Endothelial cell of umbilical vein (primary cell): ENCODE results near the gene DENND2C. TPM values are rescaled to one million over a fixed set of nuclear protein-coding genes. Genes with fewer than 3 reads are reported as not detected.

Experiments used
- BruUV-seq: library from RNA; stranded (reverse); fragments of 400-500 nt; replicated peaks from 2 replicates; lab custom pipeline; 2021; lab: Mats Ljungman, UMichigan
- CTCF ChIA-PET: fragments of 300-600, 350-600 bp; sonication (Branson Sonifier 250); formaldehyde crosslinking; loops from one replicate; lab custom pipeline; 2021; ENCODE audit warnings: antibody characterized with exemption, inconsistent platforms; lab: Charles Lee
- POLR2A ChIA-PET: fragments of 300-600, 350-600 bp; sonication (Branson Sonifier 250); formaldehyde crosslinking; loops from one replicate; lab custom pipeline; 2021; ENCODE audit warnings: antibody characterized with exemption, inconsistent platforms; lab: Charles Lee
- DNase-seq: peaks from one replicate; pipeline ENCODE4 v3.0.0-alpha.2; 2011; ENCODE audit warnings: low read depth, low spot score
- FAIRE-seq: peaks from 2 replicates; lab custom pipeline; 2011; peaks lifted over from hg19 to GRCh38; lab: Jason Lieb, UNC
- H2AFZ ChIP-seq: 2 replicates; pipeline ENCODE4 v1.6.0; 2012; ENCODE audit warnings: low read depth, low read length, control low read depth, inconsistent platforms
- H3K27ac ChIP-seq: 2 replicates; pipeline ENCODE4 v1.5.1; 2011; ENCODE audit warnings: low read depth, mild to moderate bottlenecking, control low read depth, low read length, moderate library complexity; ENCODE audit not compliant: insufficient read depth
- H3K27me3 ChIP-seq, 2 experiments: 2 replicates each; pipeline versions ENCODE4 v1.6.0 to v1.6.1; 2011; ENCODE audit warnings: low read length in 2 of 2, mixed read lengths in 1 of 2; ENCODE audit not compliant: control insufficient read depth in 2 of 2, insufficient read depth in 2 of 2
- H3K36me3 ChIP-seq, 2 experiments: 2 replicates in 1 of 2; 3 replicates in 1 of 2; pipeline ENCODE4 v1.5.1; 2011; ENCODE audit warnings: low read length in 2 of 2, mild to moderate bottlenecking in 1 of 2, moderate library complexity in 1 of 2; ENCODE audit not compliant: control insufficient read depth in 2 of 2, insufficient read depth in 2 of 2; ENCODE audit errors: extremely low read depth in 1 of 2
- H3K4me1 ChIP-seq: 3 replicates; pipeline ENCODE4 v1.5.1; 2011; ENCODE audit warnings: mild to moderate bottlenecking, low read length; ENCODE audit not compliant: control insufficient read depth, insufficient read depth; ENCODE audit errors: extremely low read depth
- H3K4me2 ChIP-seq: 2 replicates; pipeline ENCODE4 v1.6.1; 2011; ENCODE audit warnings: low read length, control low read depth, mixed read lengths; ENCODE audit not compliant: insufficient read depth
- H3K4me3 ChIP-seq, 3 experiments: fragments of 200-600 bp in 1 of 3; sonication (generic), shearing (Covaris generic) in 1 of 3; replicated peaks in 1 of 3; 2 replicates each; pipeline ENCODE4 v1.5.1; 2011 to 2016; ENCODE audit warnings: control low read depth in 3 of 3, low read length in 3 of 3, mild to moderate bottlenecking in 2 of 3, inconsistent platforms in 1 of 3, low read depth in 1 of 3, moderate library complexity in 1 of 3; ENCODE audit not compliant: insufficient read depth in 1 of 3
- H3K79me2 ChIP-seq: 2 replicates; pipeline ENCODE4 v1.6.0; 2012; ENCODE audit warnings: low read length, inconsistent platforms; ENCODE audit not compliant: control insufficient read depth, insufficient read depth
- H3K9ac ChIP-seq: replicated peaks from 2 replicates; pipeline ENCODE3; 2011; ENCODE audit warnings: low read length, control low read depth; ENCODE audit not compliant: insufficient read depth; ENCODE audit errors: extremely low read depth
- H3K9me1 ChIP-seq: replicated peaks from 3 replicates; pipeline ENCODE4 v1.6.0; 2011; ENCODE audit warnings: mild to moderate bottlenecking, low read length; ENCODE audit not compliant: control insufficient read depth, insufficient read depth; ENCODE audit errors: extremely low read depth
- H3K9me3 ChIP-seq: replicated peaks from 2 replicates; pipeline ENCODE4 v1.5.1; 2012; ENCODE audit warnings: low read length, inconsistent platforms; ENCODE audit not compliant: control insufficient read depth, insufficient read depth
- H4K20me1 ChIP-seq: replicated peaks from 2 replicates; pipeline ENCODE3; 2011; ENCODE audit warnings: mild to moderate bottlenecking, low read length; ENCODE audit not compliant: control insufficient read depth, insufficient read depth; ENCODE audit errors: extremely low read depth
- JUN ChIP-seq: IDR thresholded peaks from 2 replicates; pipeline ENCODE4 v1.6.1; 2011; ENCODE audit warnings: borderline replicate concordance, low read depth; ENCODE audit not compliant: insufficient read length, insufficient read depth
- dilution Hi-C: fragments of 300-500 bp; cut with MboI; formaldehyde crosslinking; loops from one replicate; pipeline ENCODE4 v1.15.0; 2019; ENCODE audit warnings: low sequenced_read_pairs; ENCODE audit not compliant: extremely low pct_ligation_motif_present
- intact Hi-C: fragments of 100-400 bp; cut with micrococcal nuclease; formaldehyde crosslinking; loops from one replicate; pipeline ENCODE4 v1.10.0; 2022
- polyA plus RNA-seq, 4 experiments: library from polyadenylated mRNA; depleted of rRNA in 3 of 4; stranded (reverse) in 3 of 4; unstranded in 1 of 4; fragments of >200 nt; gene quantifications; 2 replicates each; pipeline versions ENCODE4 v1.2.1 to v1.2.3, GENCODE V29; 2011 to 2012; ENCODE audit warnings: missing spikeins in 1 of 4
- total RNA-seq: library from RNA; stranded (reverse); gene quantifications from 2 replicates; pipeline ENCODE4 v1.2.3, GENCODE V29; 2021
- TF ChIP-seq, protein P1 (sequence below), 2 donors: IDR thresholded peaks; 1 replicate in 1 of 2; 2 replicates in 1 of 2; pipeline ENCODE4 v1.5.1; 2011; ENCODE audit warnings: low read length in 2 of 2, mild to moderate bottlenecking in 2 of 2, moderate library complexity in 2 of 2, control low read depth in 1 of 2, inconsistent platforms in 1 of 2, low read depth in 1 of 2; ENCODE audit not compliant: insufficient read depth in 1 of 2; ENCODE audit errors: extremely low read depth in 1 of 2

The DENND2C gene
- total and polyA plus RNA-seq, 2 donors (not counting 3 experiments of a cell fraction or from before 2014, with no cell fraction given): 0.12 to 0.22 TPM

DNA sequence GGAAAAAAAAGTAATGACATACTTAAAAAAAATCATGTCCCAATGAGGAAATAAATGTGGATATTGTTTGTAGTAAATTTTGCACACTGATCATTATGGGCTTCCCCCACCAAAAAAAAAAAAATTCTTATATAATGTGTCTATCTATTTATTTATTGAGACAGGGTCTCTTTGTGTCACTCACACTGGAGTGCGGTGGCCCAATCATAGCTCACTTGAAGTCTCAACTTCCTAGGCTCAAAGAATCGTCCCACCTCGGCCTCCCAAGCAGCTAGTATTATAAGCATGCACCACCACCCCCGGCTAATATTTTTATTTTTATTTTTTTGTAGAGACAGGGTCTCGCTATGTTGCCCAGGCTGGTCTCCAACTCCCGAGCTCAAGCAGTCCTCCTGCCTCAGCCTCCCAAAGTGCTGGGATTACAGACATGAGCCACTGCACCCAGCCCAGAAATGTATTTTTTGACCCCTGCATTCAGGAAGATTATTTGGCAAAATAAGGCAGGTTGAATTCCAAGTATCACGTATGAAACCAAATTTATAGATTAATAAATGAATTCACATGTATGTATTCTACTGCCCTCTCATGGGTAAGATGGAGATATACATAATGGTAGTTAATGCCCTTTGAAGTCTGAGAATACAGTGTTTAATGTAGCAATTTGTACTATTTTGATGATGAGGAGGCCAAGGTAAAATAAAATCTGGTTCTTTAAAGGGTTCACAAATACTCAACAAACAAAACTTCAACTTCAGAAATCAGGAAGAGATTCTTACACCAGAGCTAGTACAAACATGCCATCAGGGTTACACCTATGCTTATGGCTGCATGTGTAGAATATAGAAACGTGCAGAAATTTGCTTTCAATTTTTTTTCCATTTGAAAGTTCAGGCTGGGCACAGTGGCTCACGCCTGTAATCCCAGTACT is 1.4 kb upstream of the DENND2C start:
- H4K20me1 ChIP-seq: no peaks in the 10 kb centered on the region
- BruUV-seq: no TSS peak
- no peaks in the 10 kb centered on the region for H3K9me1 ChIP-seq
- no peak overlapping the region for H3K4me3 ChIP-seq
- ChIA-PET CTCF (interaction anchor here (0.7 to 2.7 kb wide), 7 partner anchors 11 to 695 kb away, joined by 3 to 17 read pairs (median 6); partner anchors contain the start of gene OLFML3), POLR2A (no interaction called here)
- TF ChIP-seq, protein P1, sequence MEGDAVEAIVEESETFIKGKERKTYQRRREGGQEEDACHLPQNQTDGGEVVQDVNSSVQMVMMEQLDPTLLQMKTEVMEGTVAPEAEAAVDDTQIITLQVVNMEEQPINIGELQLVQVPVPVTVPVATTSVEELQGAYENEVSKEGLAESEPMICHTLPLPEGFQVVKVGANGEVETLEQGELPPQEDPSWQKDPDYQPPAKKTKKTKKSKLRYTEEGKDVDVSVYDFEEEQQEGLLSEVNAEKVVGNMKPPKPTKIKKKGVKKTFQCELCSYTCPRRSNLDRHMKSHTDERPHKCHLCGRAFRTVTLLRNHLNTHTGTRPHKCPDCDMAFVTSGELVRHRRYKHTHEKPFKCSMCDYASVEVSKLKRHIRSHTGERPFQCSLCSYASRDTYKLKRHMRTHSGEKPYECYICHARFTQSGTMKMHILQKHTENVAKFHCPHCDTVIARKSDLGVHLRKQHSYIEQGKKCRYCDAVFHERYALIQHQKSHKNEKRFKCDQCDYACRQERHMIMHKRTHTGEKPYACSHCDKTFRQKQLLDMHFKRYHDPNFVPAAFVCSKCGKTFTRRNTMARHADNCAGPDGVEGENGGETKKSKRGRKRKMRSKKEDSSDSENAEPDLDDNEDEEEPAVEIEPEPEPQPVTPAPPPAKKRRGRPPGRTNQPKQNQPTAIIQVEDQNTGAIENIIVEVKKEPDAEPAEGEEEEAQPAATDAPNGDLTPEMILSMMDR (IDR thresholded peaks at IDR 0.05; ENCODE audit: extremely low read depth in 1 of 2, insufficient read depth in 1 of 2, low read depth in 1 of 2, low read length in 2 of 2): peak; percentile 9 to 26
- TF ChIP-seq JUN: no peak
- peaks cover 13 to 17% of the 10 kb centered on the region in 2 experiments for H3K27me3 ChIP-seq
- intact Hi-C loops (loop anchor here (2.0 to 10.0 kb wide), 4 partner anchors 46 to 394 kb away; partner anchors contain the start of genes BCAS2, NRAS and TRIM33), dilution Hi-C loops (no loop called here)
- peaks cover 11% of the 10 kb centered on the region for H3K4me1 ChIP-seq
- H3K36me3 ChIP-seq: no peaks in the 10 kb centered on the region
- FAIRE-seq (no peak), DNase-seq (peak; percentile 30)
- H3K79me2 ChIP-seq: no peaks in the 10 kb centered on the region
- H2AFZ ChIP-seq: no peak overlapping the region
- no peak overlapping the region for H3K4me2 ChIP-seq
- no peaks in the 10 kb centered on the region for H3K9me3 ChIP-seq
- H3K27ac ChIP-seq: no peak overlapping the region
- H3K9ac ChIP-seq: no peak overlapping the region
